ENCODE measurements around the gene CAMSAP1. TPM values are rescaled to one million over a fixed set of nuclear protein-coding genes. Genes with fewer than 3 reads are reported as not detected.

Gene CAMSAP1
- total RNA-seq, 1 donor from 2014 or later: 157 TPM

- no peak for FAIRE-seq
These were observed 58.9 kb downstream of the CAMSAP1 start for GRCh38 chr9:135848341-135849047.

GRCh38 chr9:135847833-135848232 is 59.5 kb downstream of the CAMSAP1 start:
- DNase-seq (ENCODE audit: low spot score in 2 of 2) (no peak), FAIRE-seq (no peak)

More at GRCh38 chr9:135848341-135849047, 58.9 kb downstream of the CAMSAP1 start:
- DNase-seq (ENCODE audit: low spot score in 2 of 2): no peak

GRCh38 chr9:135840539-135840938 is 66.8 kb downstream of the CAMSAP1 start:
- no peak for FAIRE-seq
- DNase-seq (ENCODE audit: low spot score in 2 of 2): no peak

- FAIRE-seq: no peak
- no peak for DNase-seq (ENCODE audit: low spot score in 2 of 2)
These were observed 67.2 kb downstream of the CAMSAP1 start for GRCh38 chr9:135840107-135840506.

- FAIRE-seq (no peak), DNase-seq (ENCODE audit: low spot score in 2 of 2) (no peak)
These were observed 67.8 kb downstream of the CAMSAP1 start for GRCh38 chr9:135839516-135839915.

- no peak for DNase-seq (ENCODE audit: low spot score in 2 of 2)
- no peak for FAIRE-seq
These were observed 72.2 kb downstream of the CAMSAP1 start for GRCh38 chr9:135835131-135835530.

GRCh38 chr9:135833864-135834263 is 73.5 kb downstream of the CAMSAP1 start:
- no peak for FAIRE-seq
- no peak for DNase-seq (ENCODE audit: low spot score in 2 of 2)

- DNase-seq (ENCODE audit: low spot score in 2 of 2) (no peak), FAIRE-seq (no peak)
These were observed 76.8 kb downstream of the CAMSAP1 start for GRCh38 chr9:135830496-135830895.

- FAIRE-seq (no peak), DNase-seq (ENCODE audit: low spot score in 2 of 2) (no peak)
These were observed 78.7 kb downstream of the CAMSAP1 start for GRCh38 chr9:135828656-135829055.

GRCh38 chr9:135827866-135828580 is 79.3 kb downstream of the CAMSAP1 start:
- FAIRE-seq: no peak
- DNase-seq (ENCODE audit: low spot score in 2 of 2): no peak

GRCh38 chr9:135827301-135827700 is 80.0 kb downstream of the CAMSAP1 start:
- no peak for FAIRE-seq
- DNase-seq (ENCODE audit: low spot score in 2 of 2): no peak

GRCh38 chr9:135826188-135826545 is 81.2 kb downstream of the CAMSAP1 start:
- DNase-seq (ENCODE audit: low spot score in 2 of 2): no peak
- no peak for FAIRE-seq

- DNase-seq (ENCODE audit: low spot score in 2 of 2) (no peak), FAIRE-seq (no peak)
These were observed 81.7 kb downstream of the CAMSAP1 start for GRCh38 chr9:135825435-135826187.

GRCh38 chr9:135823036-135823435 is 84.3 kb downstream of the CAMSAP1 start:
- DNase-seq (ENCODE audit: low spot score in 2 of 2) (no peak), FAIRE-seq (no peak)

GRCh38 chr9:135822374-135822755 is 85.0 kb downstream of the CAMSAP1 start:
- no peak for DNase-seq (ENCODE audit: low spot score in 2 of 2)
- FAIRE-seq: no peak

GRCh38 chr9:135821733-135822373 is 85.5 kb downstream of the CAMSAP1 start:
- FAIRE-seq: no peak
- no peak for DNase-seq (ENCODE audit: low spot score in 2 of 2)

GRCh38 chr9:135821116-135821515 is 86.2 kb downstream of the CAMSAP1 start:
- FAIRE-seq (no peak), DNase-seq (ENCODE audit: low spot score in 2 of 2) (no peak)

GRCh38 chr9:135820661-135821060 is 86.7 kb downstream of the CAMSAP1 start:
- FAIRE-seq: no peak
- no peak for DNase-seq (ENCODE audit: low spot score in 2 of 2)

- DNase-seq (ENCODE audit: low spot score in 2 of 2) (no peak), FAIRE-seq (no peak)
These were observed 87.4 kb downstream of the CAMSAP1 start for GRCh38 chr9:135819905-135820304.

GRCh38 chr9:135818718-135819475 is 88.4 kb downstream of the CAMSAP1 start:
- DNase-seq (ENCODE audit: low spot score in 2 of 2) (no peak), FAIRE-seq (no peak)
